C4-2B (cell line): Measurements from ENCODE around the gene STAC3.
"Not testable (repeated sequence)": the region's sequence is repeated elsewhere in the genome, so short reads cannot be mapped to it uniquely, and the experiment has no call there.

Experiments
- CTCF ChIP-seq: fragments of 450-650 bp; conservative IDR thresholded peaks from 2 replicates; pipeline ENCODE4 v1.5.1; 2017; ENCODE audit warnings: mild to moderate bottlenecking
- ZFX ChIP-seq: fragments of 450-650 bp; IDR thresholded peaks from 2 replicates; pipeline ENCODE4 v1.6.1; 2017

DNA sequence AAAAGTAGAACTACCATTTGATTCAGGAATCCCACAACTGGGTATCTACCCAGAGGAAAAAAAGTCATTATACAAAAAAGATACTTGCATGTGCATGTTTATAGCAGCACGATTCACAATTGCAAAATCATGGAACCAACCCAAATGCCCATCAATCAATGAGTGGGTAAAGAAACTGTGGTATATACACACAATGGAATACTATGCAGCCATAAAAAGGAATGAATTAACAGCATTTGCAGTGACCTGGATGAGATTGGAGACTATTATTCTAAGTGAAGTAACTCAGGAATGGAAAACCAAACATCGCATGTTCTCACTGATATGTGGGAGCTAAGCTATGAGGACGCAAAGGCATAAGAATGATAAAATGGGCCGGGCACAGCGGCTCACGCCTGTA lies 25.2 kb upstream of the STAC3 start:
- not testable (repeated sequence) for TF ChIP-seq CTCF, ZFX
